HG02884 (cell line): ENCODE data around the gene DCPS.
A peak's percentile ranks its signal among the peaks of the same experiment; 100 is the strongest.
"Not testable (repeated sequence)": the region's sequence is repeated elsewhere in the genome, so short reads cannot be mapped to it uniquely, and the experiment has no call there.

Experiments
- ATAC-seq: cut with Tn5 transposase; IDR thresholded peaks from one replicate; pipeline ENCODE4 v1.9.1; 2021; ENCODE audit warnings: mild to moderate bottlenecking, moderate library complexity; ENCODE audit not compliant: unreplicated experiment

DCPS gene

GRCh38 chr11:126284829-126285228 is 19.0 kb upstream of the DCPS start:
- ATAC-seq = peak; percentile 56

- ATAC-seq = no peak
These were observed 15.6 kb upstream of the DCPS start for GRCh38 chr11:126288237-126288636.

- no peak for ATAC-seq
These were observed 13.0 kb upstream of the DCPS start for GRCh38 chr11:126290887-126291286.

GRCh38 chr11:126293726-126294125 is 10.1 kb upstream of the DCPS start:
- no peak for ATAC-seq

GRCh38 chr11:126297004-126297403 is 6.9 kb upstream of the DCPS start:
- no peak for ATAC-seq

- ATAC-seq = no peak
These were observed 706 bp downstream of the DCPS start for GRCh38 chr11:126304457-126305075.

- ATAC-seq = no peak
These were observed 1.8 kb downstream of the DCPS start for GRCh38 chr11:126305699-126306098.

GRCh38 chr11:126307706-126308105 is 3.8 kb downstream of the DCPS start:
- ATAC-seq = no peak

GRCh38 chr11:126308271-126308671 is 4.4 kb downstream of the DCPS start:
- no peak for ATAC-seq

- ATAC-seq = not testable (repeated sequence)
These were observed 4.9 kb downstream of the DCPS start for GRCh38 chr11:126308771-126309170.

- ATAC-seq = no peak
These were observed 6.5 kb downstream of the DCPS start for GRCh38 chr11:126310200-126310991.

GRCh38 chr11:126310992-126311310 is 7.1 kb downstream of the DCPS start:
- no peak for ATAC-seq

GRCh38 chr11:126311401-126312291 is 7.8 kb downstream of the DCPS start:
- ATAC-seq = peak; percentile 75

- ATAC-seq = no peak
These were observed 9.1 kb downstream of the DCPS start for GRCh38 chr11:126312961-126313360.

GRCh38 chr11:126313826-126314225 is 10.0 kb downstream of the DCPS start:
- no peak for ATAC-seq

- no peak for ATAC-seq
These were observed 13.5 kb downstream of the DCPS start for GRCh38 chr11:126317432-126317755.

GRCh38 chr11:126317756-126318573 is 14.1 kb downstream of the DCPS start:
- ATAC-seq = peak; percentile 35

- peak; percentile 89 for ATAC-seq
These were observed 14.9 kb downstream of the DCPS start for GRCh38 chr11:126318574-126319373.

- no peak for ATAC-seq
These were observed 15.5 kb downstream of the DCPS start for GRCh38 chr11:126319374-126319740.

- ATAC-seq = no peak
These were observed 19.1 kb downstream of the DCPS start for GRCh38 chr11:126322996-126323395.
